Measurements from ENCODE around the gene DOCK2. TPM values are rescaled to one million over a fixed set of nuclear protein-coding genes. Genes with fewer than 3 reads are reported as not detected.
A peak's percentile ranks its signal among the peaks of the same experiment; 100 is the strongest.
"Not testable (repeated sequence)": the region's sequence is repeated elsewhere in the genome, so short reads cannot be mapped to it uniquely, and the experiment has no call there.

DOCK2 gene
- total and polyA plus RNA-seq, 4 experiments from 2014 or later: 45.8 to 223 (median 162) TPM

- ChIA-PET CTCF (ENCODE audit: partially characterized antibody) (no interaction called here), POLR2A (ENCODE audit: partially characterized antibody) (no interaction called here)
- no peak for DNase-seq
- intact Hi-C loops (cut with micrococcal nuclease): no loop called here
- no peak overlapping the region for H3K4me3 Mint-ChIP-seq
- Histone ChIP-seq H3K36me3 (ENCODE audit: insufficient read depth, low read length) (no peaks in the 10 kb centered on the region), H3K27me3 (ENCODE audit: insufficient read depth, low read length) (no peaks in the 10 kb centered on the region), H3K4me3 (ENCODE audit: low read length in 2 of 2) (no peak overlapping the region), H3K4me1 (ENCODE audit: insufficient read depth, low read length) (no peaks in the 10 kb centered on the region), H3K9me3 (ENCODE audit: control insufficient read depth in 1 of 2, low read length in 2 of 2) (no peaks in the 10 kb centered on the region), H3K27ac (ENCODE audit: low read depth, low read length) (no peak overlapping the region)
- no peaks in the 10 kb centered on the region for H3K9me3 Mint-ChIP-seq
- peaks cover 20 to 42% of the 10 kb centered on the region in 2 donors for H3K36me3 Mint-ChIP-seq
- no peaks in the 10 kb centered on the region for H3K27me3 Mint-ChIP-seq
- H3K27ac Mint-ChIP-seq: peak overlapping the region in 2 of 7 donors; percentile 4 to 55
- H3K4me1 Mint-ChIP-seq: peaks cover 5 to 18% (median 12%) of the 10 kb centered on the region in 4 donors
Observed at GRCh38 chr5:169831331-169831730, 194.3 kb downstream of the DOCK2 start.

GRCh38 chr5:169832304-169832703 lies 195.2 kb downstream of the DOCK2 start:
- H3K27ac Mint-ChIP-seq: peak overlapping the region in 4 of 7 donors; percentile 26 to 81 (median 66)
- H3K4me3 Mint-ChIP-seq: no peak overlapping the region
- no peaks in the 10 kb centered on the region for H3K36me3 ChIP-seq (ENCODE audit: insufficient read depth, low read length)
- no peaks in the 10 kb centered on the region for H3K9me3 ChIP-seq (ENCODE audit: control insufficient read depth in 1 of 2, low read length in 2 of 2)
- H3K36me3 Mint-ChIP-seq: peaks cover 23 to 38% of the 10 kb centered on the region in 2 donors
- H3K4me1 Mint-ChIP-seq: peaks cover 5 to 17% (median 13%) of the 10 kb centered on the region in 4 donors
- CTCF ChIA-PET (ENCODE audit: partially characterized antibody): interaction anchor here (0.9 kb wide), 1 partner anchor 10 kb away, joined by 3 read pairs; no protein-coding TSS in a partner anchor
- POLR2A ChIA-PET (ENCODE audit: partially characterized antibody): no interaction called here
- H3K27me3 Mint-ChIP-seq: no peaks in the 10 kb centered on the region
- H3K4me3 ChIP-seq (ENCODE audit: low read length in 2 of 2): no peak overlapping the region
- no peaks in the 10 kb centered on the region for H3K9me3 Mint-ChIP-seq
- intact Hi-C loops (cut with micrococcal nuclease): no loop called here
- no peak for DNase-seq
- no peaks in the 10 kb centered on the region for H3K27me3 ChIP-seq (ENCODE audit: insufficient read depth, low read length)
- no peak overlapping the region for H3K27ac ChIP-seq (ENCODE audit: low read depth, low read length)
- no peaks in the 10 kb centered on the region for H3K4me1 ChIP-seq (ENCODE audit: insufficient read depth, low read length)

- Histone ChIP-seq H3K36me3 (ENCODE audit: insufficient read depth, low read length) (no peaks in the 10 kb centered on the region), H3K27me3 (ENCODE audit: insufficient read depth, low read length) (no peaks in the 10 kb centered on the region), H3K27ac (ENCODE audit: low read depth, low read length) (no peak overlapping the region), H3K9me3 (ENCODE audit: control insufficient read depth in 1 of 2, low read length in 2 of 2) (no peaks in the 10 kb centered on the region), H3K4me3 (ENCODE audit: low read length in 2 of 2) (no peak overlapping the region), H3K4me1 (ENCODE audit: insufficient read depth, low read length) (no peaks in the 10 kb centered on the region)
- ChIA-PET CTCF (ENCODE audit: partially characterized antibody) (interaction anchor here (0.9 kb wide), 1 partner anchor 10 kb away, joined by 3 read pairs; no protein-coding TSS in a partner anchor), POLR2A (ENCODE audit: partially characterized antibody) (no interaction called here)
- intact Hi-C loops (cut with micrococcal nuclease): no loop called here
- Mint-ChIP-seq H3K4me1 (peaks cover 5 to 14% (median 12%) of the 10 kb centered on the region in 4 donors), H3K36me3 (peaks cover 28 to 39% of the 10 kb centered on the region in 2 donors), H3K27ac (peak overlapping the region in 3 of 7 donors; percentile 24 to 60 (median 30)), H3K9me3 (no peaks in the 10 kb centered on the region), H3K4me3 (no peak overlapping the region), H3K27me3 (no peaks in the 10 kb centered on the region)
- DNase-seq: no peak
Observed at GRCh38 chr5:169832845-169833244, 195.8 kb downstream of the DOCK2 start.

- H3K9me3 Mint-ChIP-seq; H3K4me1 ChIP-seq (ENCODE audit: insufficient read depth, low read length); H3K9me3 ChIP-seq (ENCODE audit: control insufficient read depth in 1 of 2, low read length in 2 of 2); DNase-seq; CTCF ChIA-PET (ENCODE audit: partially characterized antibody); intact Hi-C loops (cut with micrococcal nuclease); H3K27me3 Mint-ChIP-seq; H3K36me3 ChIP-seq (ENCODE audit: insufficient read depth, low read length); POLR2A ChIA-PET (ENCODE audit: partially characterized antibody); H3K4me3 ChIP-seq (ENCODE audit: low read length in 2 of 2); H3K4me3 Mint-ChIP-seq; H3K27ac ChIP-seq (ENCODE audit: low read depth, low read length); H3K27me3 ChIP-seq (ENCODE audit: insufficient read depth, low read length): not testable (repeated sequence)
- peaks cover 36 to 41% of the 10 kb centered on the region in 2 donors for H3K36me3 Mint-ChIP-seq
- peak overlapping the region in 1 of 7 donors; percentile 32 for H3K27ac Mint-ChIP-seq
- H3K4me1 Mint-ChIP-seq: peaks cover 3 to 19% (median 14%) of the 10 kb centered on the region in 4 donors
Observed at GRCh38 chr5:169833681-169834292, 196.7 kb downstream of the DOCK2 start.

- not testable (repeated sequence) for H3K9me3 ChIP-seq (ENCODE audit: control insufficient read depth in 1 of 2, low read length in 2 of 2); H3K27me3 ChIP-seq (ENCODE audit: insufficient read depth, low read length)
Observed at GRCh38 chr5:169834540-169834939, 197.5 kb downstream of the DOCK2 start.

GRCh38 chr5:169836835-169837536 lies 199.9 kb downstream of the DOCK2 start:
- intact Hi-C loops (cut with micrococcal nuclease): no loop called here

More at GRCh38 chr5:169834540-169834939, 197.5 kb downstream of the DOCK2 start:
- POLR2A ChIA-PET (ENCODE audit: partially characterized antibody); H3K27me3 Mint-ChIP-seq; H3K36me3 ChIP-seq (ENCODE audit: insufficient read depth, low read length); H3K4me1 ChIP-seq (ENCODE audit: insufficient read depth, low read length); H3K27ac ChIP-seq (ENCODE audit: low read depth, low read length); DNase-seq; H3K4me3 Mint-ChIP-seq; CTCF ChIA-PET (ENCODE audit: partially characterized antibody); intact Hi-C loops (cut with micrococcal nuclease); H3K9me3 Mint-ChIP-seq; H3K4me3 ChIP-seq (ENCODE audit: low read length in 2 of 2): not testable (repeated sequence)
- Mint-ChIP-seq H3K36me3 (peaks cover 43 to 46% of the 10 kb centered on the region in 2 donors), H3K4me1 (peaks cover 0 to 19% (median 13%) of the 10 kb centered on the region in 4 donors), H3K27ac (peak overlapping the region in 2 of 7 donors; percentile 0 to 43)

GRCh38 chr5:169837686-169838085 lies 200.6 kb downstream of the DOCK2 start:
- no peak overlapping the region for H3K4me3 Mint-ChIP-seq
- H3K27me3 Mint-ChIP-seq: no peaks in the 10 kb centered on the region
- intact Hi-C loops (cut with micrococcal nuclease): no loop called here
- Histone ChIP-seq H3K4me1 (ENCODE audit: insufficient read depth, low read length) (no peaks in the 10 kb centered on the region), H3K36me3 (ENCODE audit: insufficient read depth, low read length) (peaks cover 21% of the 10 kb centered on the region), H3K9me3 (ENCODE audit: control insufficient read depth in 1 of 2, low read length in 2 of 2) (no peaks in the 10 kb centered on the region), H3K27ac (ENCODE audit: low read depth, low read length) (no peak overlapping the region), H3K4me3 (ENCODE audit: low read length in 2 of 2) (no peak overlapping the region), H3K27me3 (ENCODE audit: insufficient read depth, low read length) (no peaks in the 10 kb centered on the region)
- no peaks in the 10 kb centered on the region for H3K9me3 Mint-ChIP-seq
- peaks cover 0 to 10% (median 6%) of the 10 kb centered on the region in 4 donors for H3K4me1 Mint-ChIP-seq
- H3K36me3 Mint-ChIP-seq: peaks cover 59 to 70% of the 10 kb centered on the region in 2 donors
- no peak for DNase-seq
- peak overlapping the region in 2 of 7 donors; percentile 22 to 75 for H3K27ac Mint-ChIP-seq
- ChIA-PET POLR2A (ENCODE audit: partially characterized antibody) (no interaction called here), CTCF (ENCODE audit: partially characterized antibody) (no interaction called here)

More at GRCh38 chr5:169836835-169837536, 199.9 kb downstream of the DOCK2 start:
- ChIA-PET CTCF (ENCODE audit: partially characterized antibody) (no interaction called here), POLR2A (ENCODE audit: partially characterized antibody) (no interaction called here)
- Histone ChIP-seq H3K9me3 (ENCODE audit: control insufficient read depth in 1 of 2, low read length in 2 of 2) (no peaks in the 10 kb centered on the region), H3K4me1 (ENCODE audit: insufficient read depth, low read length) (no peaks in the 10 kb centered on the region), H3K4me3 (ENCODE audit: low read length in 2 of 2) (no peak overlapping the region), H3K27me3 (ENCODE audit: insufficient read depth, low read length) (no peaks in the 10 kb centered on the region), H3K27ac (ENCODE audit: low read depth, low read length) (no peak overlapping the region), H3K36me3 (ENCODE audit: insufficient read depth, low read length) (peaks cover 16% of the 10 kb centered on the region)
- no peaks in the 10 kb centered on the region for H3K27me3 Mint-ChIP-seq
- H3K27ac Mint-ChIP-seq: peak overlapping the region in 4 of 7 donors; percentile 22 to 31 (median 26)
- DNase-seq: no peak
- H3K4me1 Mint-ChIP-seq: peaks cover 0 to 13% (median 9%) of the 10 kb centered on the region in 4 donors
- peaks cover 58 to 67% of the 10 kb centered on the region in 2 donors for H3K36me3 Mint-ChIP-seq
- H3K9me3 Mint-ChIP-seq: no peaks in the 10 kb centered on the region
- H3K4me3 Mint-ChIP-seq: no peak overlapping the region

All from CD4-positive, alpha-beta memory T cell (primary cell).